Measurements from ENCODE around the gene ARHGAP18.

- TF ChIP-seq CTCF (IDR thresholded peaks at IDR 0.05) (no peak), EP300 (IDR thresholded peaks at IDR 0.05; ENCODE audit: borderline replicate concordance in 1 of 2, low read depth in 1 of 2, low read length in 1 of 2) (no peak), SIN3A (IDR thresholded peaks at IDR 0.05; ENCODE audit: borderline replicate concordance, low read depth, low read length) (no peak), NRF1 (IDR thresholded peaks at IDR 0.05; ENCODE audit: low read depth, low read length) (no peak), EZH2phosphoT487 (IDR thresholded peaks at IDR 0.05; ENCODE audit: borderline replicate concordance, low read depth) (no peak), CHD2 (IDR thresholded peaks at IDR 0.05; ENCODE audit: low read length, partially characterized antibody) (no peak)
Observed at GRCh38 chr6:129675669-129676472, 34.1 kb downstream of the ARHGAP18 start.

All from SK-N-SH (cell line).